GM12891 (cell line): ENCODE measurements around the gene IL15.

Experiments
- PAX5 ChIP-seq: IDR thresholded peaks from 2 replicates; pipeline ENCODE4 v1.6.1; 2011; ENCODE audit warnings: low read length, moderate library complexity, mild to moderate bottlenecking; ENCODE audit not compliant: insufficient read depth, severe bottlenecking
- POLR2A ChIP-seq: IDR thresholded peaks from 2 replicates; pipeline ENCODE4 v1.6.1; 2011; ENCODE audit warnings: low read depth, low read length, control low read depth
- POLR2AphosphoS5 ChIP-seq: IDR thresholded peaks from 2 replicates; pipeline ENCODE4 v1.6.1; 2011; ENCODE audit warnings: low read depth, low read length, control low read depth
- POU2F2 ChIP-seq: IDR thresholded peaks from 2 replicates; pipeline ENCODE4 v1.6.1; 2011; ENCODE audit warnings: low read depth, mild to moderate bottlenecking, control low read depth, low read length, moderate library complexity
- SPI1 ChIP-seq: IDR thresholded peaks from 2 replicates; pipeline ENCODE4 v1.6.1; 2011; ENCODE audit warnings: low read depth, low read length, control low read depth
- TAF1 ChIP-seq: IDR thresholded peaks from 2 replicates; pipeline ENCODE4 v1.6.1; 2011; ENCODE audit warnings: low read depth, low read length, control low read depth

DNA sequence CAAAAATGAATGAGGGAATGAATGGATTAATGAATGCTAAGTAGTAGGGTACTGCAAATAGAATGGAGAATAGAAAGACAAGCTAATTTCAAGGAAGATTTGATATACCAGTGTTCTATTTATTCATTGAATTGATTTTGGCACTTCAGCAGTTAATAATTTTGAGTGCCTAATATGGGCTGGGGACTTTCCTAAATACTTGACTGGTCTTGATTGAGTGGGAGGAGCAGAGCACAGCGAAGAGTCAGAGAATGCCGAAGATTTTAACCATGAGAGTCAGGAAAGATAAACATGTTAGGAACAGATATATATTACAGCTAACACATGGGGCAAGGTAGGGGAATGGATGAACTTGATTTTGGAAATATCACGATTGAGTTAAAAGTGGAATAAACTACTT is 10.6 kb downstream of the IL15 start:
- TF ChIP-seq POLR2A (no peak), POLR2AphosphoS5 (no peak), POU2F2 (no peak), PAX5 (no peak), TAF1 (no peak), SPI1 (no peak)
